GM19023 (cell line): ENCODE measurements around the gene DHCR7.
"Not testable (repeated sequence)": the region's sequence is repeated elsewhere in the genome, so short reads cannot be mapped to it uniquely, and the experiment has no call there.

Source experiments
- ATAC-seq: cut with Tn5 transposase; IDR thresholded peaks from one replicate; pipeline ENCODE4 v1.9.1; 2021; ENCODE audit warnings: mild to moderate bottlenecking, moderate library complexity; ENCODE audit not compliant: unreplicated experiment

The DHCR7 gene

GRCh38 chr11:71442123-71442522 lies 6.1 kb downstream of the DHCR7 start:
- no peak for ATAC-seq

- no peak for ATAC-seq
Observed at GRCh38 chr11:71441251-71441650, 6.9 kb downstream of the DHCR7 start.

- no peak for ATAC-seq
Observed at GRCh38 chr11:71440021-71440755, 8.0 kb downstream of the DHCR7 start.

DNA sequence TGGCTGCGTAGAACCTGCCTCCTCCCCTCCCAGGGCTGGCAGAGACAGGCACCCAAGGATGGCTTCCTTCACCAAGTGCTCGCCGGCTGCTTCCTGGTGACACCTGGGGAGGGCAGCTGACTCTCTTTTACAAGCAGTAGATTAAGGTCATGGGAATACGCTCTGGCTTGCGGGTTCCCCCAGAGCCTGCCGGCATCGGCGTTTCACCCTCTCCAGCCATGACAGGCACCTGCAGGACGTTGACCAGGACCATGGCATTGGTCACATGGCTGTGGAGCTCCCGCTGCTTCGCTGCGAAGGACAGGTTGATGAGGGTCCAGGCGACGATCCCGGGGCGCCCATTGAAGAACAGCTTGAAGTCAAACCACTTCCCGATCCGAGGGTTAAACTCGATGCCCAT lies 9.5 kb downstream of the DHCR7 start:
- ATAC-seq: no peak

DNA sequence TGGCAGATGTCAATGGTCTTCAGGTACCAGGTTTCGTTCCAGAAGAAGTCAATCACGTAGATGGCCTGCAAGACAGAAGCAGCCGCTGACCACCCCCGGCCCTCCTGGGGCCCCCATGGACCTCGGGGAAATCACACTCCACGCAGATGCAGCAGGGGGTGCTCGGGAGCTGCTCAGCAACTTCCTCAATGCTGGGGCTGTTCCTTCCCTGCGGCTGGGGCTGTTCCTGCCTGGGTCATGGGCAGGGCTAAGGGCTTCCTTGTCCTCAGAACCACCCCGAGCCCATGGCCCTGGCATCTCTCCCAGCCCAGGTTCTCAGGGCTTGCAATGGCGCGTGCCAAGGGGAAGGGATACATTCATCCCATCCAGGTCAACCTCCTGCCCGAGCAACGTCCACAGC lies 10.3 kb downstream of the DHCR7 start:
- no peak for ATAC-seq

DNA sequence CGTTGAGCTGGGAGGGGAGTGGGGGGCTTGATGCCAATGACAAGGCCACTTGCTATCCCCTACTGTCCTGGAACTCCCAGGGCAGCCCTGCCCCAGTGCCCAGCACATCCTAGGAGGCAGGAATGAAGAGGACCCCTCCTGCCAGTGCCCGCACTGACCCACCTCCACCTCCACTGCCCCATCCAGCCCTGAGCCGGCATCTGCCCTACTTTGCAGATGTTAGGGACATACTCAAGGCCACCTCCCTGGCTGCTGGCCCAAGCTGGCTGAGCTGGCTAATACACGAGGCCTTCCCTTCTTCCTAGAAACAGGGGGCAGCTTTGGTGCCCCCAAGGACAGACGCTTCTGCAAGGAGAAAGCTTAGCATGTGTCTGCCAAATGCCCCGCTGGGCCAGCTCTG lies 10.8 kb downstream of the DHCR7 start:
- ATAC-seq: no peak

- ATAC-seq: no peak
Observed at GRCh38 chr11:71436861-71437260, 11.3 kb downstream of the DHCR7 start.

DNA sequence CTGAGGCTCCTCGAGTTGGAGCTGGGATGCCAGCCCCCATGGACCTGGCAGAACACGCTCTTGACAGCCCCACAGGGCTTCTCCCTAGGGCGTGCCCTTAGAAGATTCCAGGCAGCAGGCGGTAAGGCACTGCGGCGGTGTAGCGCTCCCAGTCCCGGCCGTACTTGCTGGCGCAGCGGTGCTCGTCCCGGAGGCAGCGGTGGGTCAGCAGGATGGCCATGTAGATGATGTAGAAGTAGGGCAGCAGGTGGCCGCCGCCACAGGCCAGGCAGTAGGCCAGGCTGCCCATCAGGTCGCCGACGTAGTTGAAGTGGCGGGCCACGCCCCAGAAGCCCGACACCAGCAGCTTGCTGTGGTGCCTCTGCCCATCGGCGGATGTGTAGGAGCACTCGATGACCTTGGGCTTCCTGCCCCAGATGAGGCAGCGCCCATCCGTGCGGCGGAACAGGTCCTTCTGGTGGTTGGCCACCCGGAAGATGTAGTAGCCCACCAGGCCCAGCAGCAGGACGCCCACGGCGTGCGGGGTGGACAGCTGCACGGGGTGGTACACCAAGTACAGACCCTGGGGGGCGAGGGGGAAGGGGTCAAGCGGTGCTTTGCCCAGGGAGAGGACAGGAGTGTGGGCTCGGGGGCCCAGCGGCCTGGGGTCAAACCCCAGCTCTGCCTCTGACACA lies 12.8 kb downstream of the DHCR7 start:
- ATAC-seq: no peak

GRCh38 chr11:71434576-71435130 lies 13.5 kb downstream of the DHCR7 start:
- ATAC-seq: no peak

DNA sequence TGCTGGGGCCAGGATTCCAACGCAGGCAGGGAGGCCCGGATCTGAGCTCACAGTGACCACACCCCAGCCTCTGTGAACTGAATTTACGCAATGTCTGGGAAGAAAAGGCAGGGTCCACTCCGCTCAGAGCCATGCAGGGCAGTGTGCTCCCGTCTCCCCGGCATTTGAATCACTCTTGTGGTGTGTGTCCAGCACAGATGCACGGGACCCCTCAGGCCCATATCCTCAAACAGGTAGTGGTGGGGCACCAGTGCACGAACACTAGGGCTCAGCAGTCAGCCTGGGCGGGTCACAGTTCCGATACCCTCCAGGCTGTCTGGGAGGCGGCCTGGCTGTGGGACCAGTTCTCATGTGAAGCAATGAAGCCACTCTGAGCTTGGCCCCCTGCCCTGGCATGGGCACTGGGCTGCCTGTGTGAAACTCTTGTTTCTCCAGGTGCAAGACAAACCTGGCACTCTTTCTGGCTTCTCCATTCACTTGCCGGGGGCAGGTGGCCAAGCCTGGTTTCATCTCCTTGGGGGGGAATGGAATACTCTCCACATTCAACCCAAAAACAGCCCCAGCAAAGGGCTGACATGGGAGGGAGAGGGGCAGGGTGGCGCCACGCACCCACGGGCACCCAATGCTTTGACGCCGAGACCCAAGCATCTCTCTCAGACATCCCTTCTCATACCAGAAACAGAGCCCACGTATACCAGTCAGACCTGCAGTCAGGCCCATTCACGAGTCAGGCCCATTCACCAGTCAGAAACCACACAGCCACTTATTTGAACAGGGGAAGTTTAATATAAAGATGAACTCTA lies 14.3 kb downstream of the DHCR7 start:
- no peak for ATAC-seq

GRCh38 chr11:71432761-71433647 lies 15.2 kb downstream of the DHCR7 start:
- ATAC-seq: no peak

DNA sequence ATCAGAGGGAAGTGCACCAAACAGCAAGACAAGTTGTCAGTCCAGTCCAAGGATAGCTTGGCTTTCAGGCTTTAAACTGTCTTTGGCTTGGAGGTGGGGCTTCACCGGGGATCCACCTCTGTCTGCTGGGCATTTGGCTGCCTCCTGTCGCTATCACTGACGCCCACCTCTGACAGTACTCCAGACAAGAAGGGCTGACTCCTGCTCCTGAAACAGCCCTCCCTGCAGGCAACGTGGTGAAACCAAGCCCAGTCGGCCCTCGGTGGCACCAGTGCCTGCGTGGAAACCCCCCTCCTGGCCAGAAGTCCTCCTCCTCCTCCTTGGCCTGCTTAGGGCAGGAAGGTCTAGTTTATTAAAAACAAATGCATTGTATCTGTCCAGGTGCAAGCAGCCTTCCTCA lies 16.9 kb downstream of the DHCR7 start:
- ATAC-seq: no peak

DNA sequence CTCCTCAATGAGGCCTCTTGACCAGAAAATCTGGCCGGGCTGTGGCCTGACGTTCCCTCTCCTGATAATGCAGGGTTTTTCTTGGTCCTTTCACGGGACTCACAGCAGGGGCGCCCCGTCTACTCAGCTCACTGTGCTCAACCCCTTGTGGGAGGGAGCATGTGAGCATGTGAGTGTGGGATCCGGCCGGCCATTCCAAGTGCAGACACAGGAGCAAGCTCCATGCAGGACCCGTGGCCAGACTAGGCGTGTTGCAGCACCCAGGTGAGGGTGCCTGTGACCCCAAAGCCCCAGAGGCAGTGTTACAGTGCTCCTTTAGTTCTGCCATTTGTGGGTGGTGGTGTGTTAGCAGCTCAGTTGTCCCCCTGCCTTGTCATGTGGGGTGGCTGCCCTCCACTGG lies 18.0 kb downstream of the DHCR7 start:
- ATAC-seq: no peak

DNA sequence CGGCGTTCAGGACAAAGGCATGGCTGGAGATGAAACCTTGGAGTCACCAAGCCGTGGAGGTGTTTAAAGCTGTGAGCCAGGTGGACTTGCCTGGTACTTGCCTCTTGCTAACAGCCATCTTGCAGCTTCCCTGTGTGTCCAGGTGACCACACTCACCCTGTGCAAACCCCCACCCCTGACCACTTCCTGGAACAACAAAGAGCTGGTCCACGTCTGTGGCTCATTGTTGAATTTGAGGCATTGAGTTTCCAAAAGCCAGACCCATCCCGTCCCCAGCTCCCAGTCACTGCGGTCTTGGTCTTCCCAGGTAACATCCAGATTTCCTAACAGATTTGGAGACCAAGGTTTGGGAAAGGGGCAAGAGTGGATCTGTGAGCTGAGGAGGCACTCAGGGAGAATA lies 18.5 kb downstream of the DHCR7 start:
- no peak for ATAC-seq

- no peak for ATAC-seq
Observed at GRCh38 chr11:71428861-71429435, 19.2 kb downstream of the DHCR7 start.

GRCh38 chr11:71426413-71426812 lies 21.8 kb downstream of the DHCR7 start:
- no peak for ATAC-seq

DNA sequence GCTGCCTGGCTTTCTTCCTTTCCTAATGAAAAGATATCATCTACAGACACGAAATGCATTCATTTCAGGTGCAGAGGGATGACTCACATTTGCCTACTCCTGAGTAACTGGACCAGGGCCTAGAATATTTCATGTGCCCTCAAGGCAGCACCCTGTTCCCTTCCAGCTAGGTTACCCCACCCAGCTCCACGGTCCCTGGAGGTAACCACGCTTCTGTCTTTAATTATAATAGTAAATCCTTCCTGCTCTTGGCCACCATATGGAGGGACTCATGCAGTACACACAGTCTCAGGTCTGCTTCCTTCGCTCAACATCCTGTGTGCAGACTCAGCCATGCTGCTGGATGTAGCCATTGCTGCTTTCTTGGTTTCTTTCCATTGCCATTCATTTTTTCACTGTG lies 22.3 kb downstream of the DHCR7 start:
- no peak for ATAC-seq

DNA sequence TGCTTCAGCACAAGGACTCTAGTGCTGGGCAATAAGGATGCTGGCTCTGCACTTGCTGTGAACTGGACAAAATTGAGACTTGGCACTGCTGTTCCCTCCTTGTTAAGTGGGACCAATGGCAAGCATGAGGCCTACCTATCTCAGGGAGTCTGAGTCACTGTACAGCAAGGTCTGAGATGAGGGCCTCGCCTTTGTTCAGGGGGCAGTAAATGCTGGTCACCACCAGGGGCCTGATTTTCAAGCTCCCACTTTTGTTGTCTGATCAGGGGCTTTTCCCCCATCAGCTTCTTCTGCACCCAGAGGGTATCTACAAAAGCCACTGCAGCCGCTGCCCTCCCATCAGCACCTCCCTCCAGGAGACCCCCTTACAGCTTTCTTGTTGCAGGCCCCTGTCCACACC lies 22.8 kb downstream of the DHCR7 start:
- no peak for ATAC-seq

GRCh38 chr11:71423181-71423790 lies 24.9 kb downstream of the DHCR7 start:
- no peak for ATAC-seq

GRCh38 chr11:71422318-71422717 lies 25.9 kb downstream of the DHCR7 start:
- ATAC-seq: not testable (repeated sequence)
